H9 (cell line): ENCODE results near the gene NPTX1. TPM values are rescaled to one million over a fixed set of nuclear protein-coding genes. Genes with fewer than 3 reads are reported as not detected.

ENCODE experiments used
- DNase-seq: peaks from one replicate; pipeline ENCODE4 v3.0.0-alpha.2; 2017
- H2AFZ ChIP-seq: one replicate; pipeline ENCODE4 v1.6.1; 2013; ENCODE audit warnings: mild to moderate bottlenecking, low read length, control low read depth, moderate library complexity
- H2AK5ac ChIP-seq: 2 replicates; pipeline ENCODE4 v1.6.1; 2013; ENCODE audit warnings: low read length, control low read depth, mixed read lengths; ENCODE audit not compliant: insufficient read length
- H2BK120ac ChIP-seq: one replicate; pipeline ENCODE4 v1.6.1; 2013; ENCODE audit warnings: low read depth, mild to moderate bottlenecking, low read length, control low read depth, inconsistent platforms; ENCODE audit not compliant: poor library complexity, severe bottlenecking
- H2BK12ac ChIP-seq: 2 replicates; pipeline ENCODE4 v1.6.1; 2013; ENCODE audit warnings: low read length, control low read depth, mixed read lengths, low read depth; ENCODE audit not compliant: insufficient read length
- H2BK15ac ChIP-seq: 2 replicates; pipeline ENCODE4 v1.6.1; 2013; ENCODE audit warnings: low read depth, low read length, control low read depth
- H2BK20ac ChIP-seq: one replicate; pipeline ENCODE4 v1.6.1; 2013; ENCODE audit warnings: low read depth, mild to moderate bottlenecking, low read length, control low read depth, inconsistent platforms; ENCODE audit not compliant: poor library complexity, severe bottlenecking
- H2BK5ac ChIP-seq: 2 replicates; pipeline ENCODE4 v1.6.1; 2013; ENCODE audit warnings: low read length, control low read depth, mixed read lengths; ENCODE audit not compliant: insufficient read length
- H3K14ac ChIP-seq: 2 replicates; pipeline ENCODE4 v1.6.1; 2013; ENCODE audit warnings: low read length, control low read depth; ENCODE audit not compliant: insufficient read depth
- H3K18ac ChIP-seq: 2 replicates; pipeline ENCODE4 v1.6.1; 2013; ENCODE audit warnings: low read depth, mild to moderate bottlenecking, mixed read lengths, low read length, control low read depth; ENCODE audit not compliant: insufficient read length
- H3K23ac ChIP-seq: 2 replicates; pipeline ENCODE4 v1.6.1; 2013; ENCODE audit warnings: low read length, control low read depth, mixed read lengths, low read depth; ENCODE audit not compliant: insufficient read length
- H3K23me2 ChIP-seq: 2 replicates; pipeline ENCODE4 v1.6.1; 2013; ENCODE audit warnings: low read depth, mild to moderate bottlenecking, mixed read lengths, low read length, control low read depth; ENCODE audit not compliant: insufficient read length, poor library complexity, severe bottlenecking
- H3K27ac ChIP-seq: 2 replicates; pipeline ENCODE4 v1.5.1; 2013; ENCODE audit warnings: low read length, control low read depth, mixed read lengths, low read depth; ENCODE audit not compliant: insufficient read length
- H3K27me3 ChIP-seq: 2 replicates; pipeline ENCODE4 v1.6.1; 2013; ENCODE audit warnings: low read length, control low read depth, inconsistent platforms; ENCODE audit not compliant: insufficient read depth
- H3K4ac ChIP-seq: 2 replicates; pipeline ENCODE4 v1.6.1; 2013; ENCODE audit warnings: low read depth, mild to moderate bottlenecking, control low read depth, inconsistent platforms, low read length, moderate library complexity
- H3K4me1 ChIP-seq: 2 replicates; pipeline ENCODE4 v1.6.1; 2013; ENCODE audit warnings: low read length, control low read depth, inconsistent platforms; ENCODE audit not compliant: insufficient read depth
- H3K4me2 ChIP-seq: 2 replicates; pipeline ENCODE4 v1.6.1; 2013; ENCODE audit warnings: low read length, control low read depth, mixed read lengths; ENCODE audit not compliant: insufficient read length, insufficient read depth
- H3K56ac ChIP-seq: 2 replicates; pipeline ENCODE4 v1.6.1; 2013; ENCODE audit warnings: low read depth, mild to moderate bottlenecking, mixed read lengths, low read length, control low read depth; ENCODE audit not compliant: insufficient read length
- H3K79me1 ChIP-seq: 2 replicates; pipeline ENCODE4 v1.6.1; 2013; ENCODE audit warnings: low read depth, mild to moderate bottlenecking, moderate library complexity, low read length, control low read depth, inconsistent platforms; ENCODE audit not compliant: insufficient read depth, poor library complexity, severe bottlenecking
- H3K79me2 ChIP-seq: 2 replicates; pipeline ENCODE4 v1.6.1; 2013; ENCODE audit warnings: low read length, control low read depth, inconsistent platforms; ENCODE audit not compliant: insufficient read depth
- H3K9ac ChIP-seq: 2 replicates; pipeline ENCODE4 v1.6.1; 2013; ENCODE audit warnings: low read length, control low read depth, mixed read lengths; ENCODE audit not compliant: insufficient read length; ENCODE audit errors: extremely low read depth
- H3K9me3 ChIP-seq: one replicate; pipeline ENCODE4 v1.6.1; 2013; ENCODE audit warnings: low read depth, low read length, inconsistent platforms; ENCODE audit not compliant: control insufficient read depth
- H3T11ph ChIP-seq: one replicate; pipeline ENCODE4 v1.6.1; 2013; ENCODE audit warnings: mild to moderate bottlenecking, low read length, control low read depth, inconsistent platforms
- H4K20me1 ChIP-seq: one replicate; pipeline ENCODE4 v1.6.1; 2013; ENCODE audit not compliant: control insufficient read depth, insufficient read length, insufficient read depth
- H4K5ac ChIP-seq: 2 replicates; pipeline ENCODE4 v1.6.1; 2013; ENCODE audit warnings: low read depth, mild to moderate bottlenecking, mixed read lengths, low read length, control low read depth; ENCODE audit not compliant: insufficient read length
- H4K8ac ChIP-seq: replicated peaks from 2 replicates; pipeline ENCODE4 v1.6.1; 2013; ENCODE audit warnings: low read length, control low read depth, mixed read lengths, low read depth; ENCODE audit not compliant: insufficient read length
- H4K91ac ChIP-seq: 2 replicates; pipeline ENCODE4 v1.6.1; 2013; ENCODE audit warnings: low read depth, mild to moderate bottlenecking, moderate library complexity, mixed read lengths, low read length, control low read depth; ENCODE audit not compliant: insufficient read length
- H3K27ac Mint-ChIP-seq, 3 experiments: 2 replicates in 2 of 3; 3 replicates in 1 of 3; pipeline ENCODE4 v1.8.0; 2020 to 2021; ENCODE audit warnings: mixed read lengths in 3 of 3, mild to moderate bottlenecking in 1 of 3, moderate library complexity in 1 of 3
- H3K27me3 Mint-ChIP-seq: 2 replicates; pipeline ENCODE4 v1.8.0; 2021; ENCODE audit warnings: low read depth, mild to moderate bottlenecking, moderate library complexity, mixed read lengths
- H3K36me3 Mint-ChIP-seq, 3 experiments: 2 replicates in 2 of 3; 3 replicates in 1 of 3; pipeline ENCODE4 v1.8.0; 2020 to 2021; ENCODE audit warnings: low read depth in 3 of 3, mixed read lengths in 3 of 3; ENCODE audit not compliant: insufficient read depth in 1 of 3
- H3K4me1 Mint-ChIP-seq, 2 experiments: 2 replicates each; pipeline ENCODE4 v1.8.0; 2020; ENCODE audit warnings: mixed read lengths in 2 of 2
- H3K4me3 Mint-ChIP-seq, 2 experiments: 2 replicates in 1 of 2; 3 replicates in 1 of 2; pipeline ENCODE4 v1.8.0; 2020 to 2021; ENCODE audit warnings: mild to moderate bottlenecking in 2 of 2, mixed read lengths in 2 of 2, moderate library complexity in 1 of 2
- H3K9me3 Mint-ChIP-seq, 2 experiments: 2 replicates in 1 of 2; 3 replicates in 1 of 2; pipeline ENCODE4 v1.8.0; 2020; ENCODE audit warnings: mild to moderate bottlenecking in 2 of 2, mixed read lengths in 2 of 2, moderate library complexity in 1 of 2
- CTCF ChIP-seq: fragments of 200-600 bp; sonication (generic); conservative IDR thresholded peaks from 3 replicates; pipeline ENCODE4 v1.8.0; 2021; ENCODE audit warnings: antibody characterized with exemption, mild to moderate bottlenecking
- whole genome bisulfite sequencing: extraction: QIAGEN DNeasy Blood & Tissue Kit; methylation state at CpG from one replicate; pipeline ENCODE4 v1.1.7; 2013; ENCODE audit warnings: missing lambda C conversion rate, low lambda C conversion rate, mixed read lengths; ENCODE audit not compliant: insufficient read length; ENCODE audit errors: extremely low coverage; 5-methylcytosine and 5-hydroxymethylcytosine counted together
- microRNA-seq: library from miRNA; unstranded; fragments of <30 nt; microRNA quantifications from one replicate; pipeline ENCODE4, GENCODE V29; 2020; ENCODE audit warnings: borderline microRNAs expressed
- total RNA-seq: library from RNA; stranded (reverse); gene quantifications from 2 replicates; pipeline ENCODE4 v1.2.1, GENCODE V29; 2021

NPTX1 gene
- total RNA-seq, 1 experiment from 2014 or later, result 20.5 TPM

GRCh38 chr17:80418589-80418988 lies 57.8 kb downstream of the NPTX1 start:
- H3K9me3 ChIP-seq, result no peaks in the 10 kb centered on the region
- H2AFZ ChIP-seq, result no peak overlapping the region
- Mint-ChIP-seq H3K9me3 (no peaks in the 10 kb centered on the region; a peak in 1 of 5 replicates), H3K27me3 (peaks cover 10% of the 10 kb centered on the region), H3K36me3 (peaks cover 2 to 12% (median 12%) of the 10 kb centered on the region in 3 experiments; a peak in 3 of 7 replicates), H3K27ac (no peak overlapping the region), H3K4me1 (peaks cover 10 to 18% of the 10 kb centered on the region in 2 experiments), H3K4me3 (no peak overlapping the region)
- H3K79me1 ChIP-seq, result no peaks in the 10 kb centered on the region
- WGBS, result no CpG with 5 or more reads among the region's 11 CpGs
- H3K4me1 ChIP-seq, result no peaks in the 10 kb centered on the region; the same call in 1 of the 2 replicates
- H3K14ac ChIP-seq, result no peak overlapping the region
- no peak overlapping the region for H3K56ac ChIP-seq
- no peaks in the 10 kb centered on the region for H3K79me2 ChIP-seq
- H2AK5ac ChIP-seq, result no peak overlapping the region
- no peak overlapping the region for H2BK5ac ChIP-seq
- H3K23ac ChIP-seq, result no peak overlapping the region
- H3K27me3 ChIP-seq, result no peaks in the 10 kb centered on the region; the same call in 1 of the 2 replicates
- no peak for TF ChIP-seq CTCF
- H2BK120ac ChIP-seq, result no peak overlapping the region
- no peak overlapping the region for H4K8ac ChIP-seq
- no peak for DNase-seq
- H3K23me2 ChIP-seq, result peaks cover 9% of the 10 kb centered on the region
- no peak overlapping the region for H3K4ac ChIP-seq
- no peak overlapping the region for H3K9ac ChIP-seq
- H2BK20ac ChIP-seq, result no peak overlapping the region
- H4K5ac ChIP-seq, result no peak overlapping the region
- H3K27ac ChIP-seq, result no peak overlapping the region
- H3T11ph ChIP-seq, result no peak overlapping the region
- no peak overlapping the region for H2BK15ac ChIP-seq
- H4K91ac ChIP-seq, result no peak overlapping the region
- H2BK12ac ChIP-seq, result no peak overlapping the region
- H3K18ac ChIP-seq, result no peak overlapping the region
- no peaks in the 10 kb centered on the region for H4K20me1 ChIP-seq
- no peak overlapping the region for H3K4me2 ChIP-seq

Small RNA genes within 50 kb of the gene (microRNA-seq; reads per million reads assigned to microRNA genes)
- not detected for gene MIR4730

Other genes starting within 250 kb of the NPTX1 start
- gene RNF213, start 215.8 kb downstream of the NPTX1 start, total RNA-seq, result 32.5 and 34.3 TPM in 2 replicates
- 14.8 and 17.1 TPM in 2 replicates for gene ENDOV, start 61.4 kb downstream of the NPTX1 start, total RNA-seq
- gene RPTOR, start 68.2 kb upstream of the NPTX1 start, total RNA-seq, result 24.3 and 25.1 TPM in 2 replicates